Activated naive CD4-positive, alpha-beta T cell treated with anti-CD3 and anti-CD28 coated beads, Interleukin-2, amount 50 U/mL, for 24 hours (primary cell): ENCODE results near the gene ABLIM2.

Experiments
- H3K27ac Mint-ChIP-seq: one replicate; pipeline ENCODE4 v1.8.0; 2021; ENCODE audit warnings: mild to moderate bottlenecking, mixed read lengths
- H3K27me3 Mint-ChIP-seq: one replicate; pipeline ENCODE4 v1.8.0; 2021; ENCODE audit warnings: mixed read lengths
- H3K36me3 Mint-ChIP-seq: one replicate; pipeline ENCODE4 v1.8.0; 2021; ENCODE audit warnings: mixed read lengths
- H3K4me1 Mint-ChIP-seq: one replicate; pipeline ENCODE4 v1.8.0; 2021; ENCODE audit warnings: mixed read lengths
- H3K4me3 Mint-ChIP-seq: one replicate; pipeline ENCODE4 v1.8.0; 2021; ENCODE audit warnings: mild to moderate bottlenecking, mixed read lengths
- H3K9me3 Mint-ChIP-seq: one replicate; pipeline ENCODE4 v1.8.0; 2021; ENCODE audit warnings: mixed read lengths

ABLIM2 gene

GRCh38 chr4:7966281-7967062, 192.1 kb downstream of the ABLIM2 start:
- Mint-ChIP-seq H3K36me3 (no peaks in the 10 kb centered on the region), H3K27ac (no peak overlapping the region), H3K27me3 (no peaks in the 10 kb centered on the region), H3K4me3 (peak overlapping the region; percentile 16), H3K9me3 (no peaks in the 10 kb centered on the region), H3K4me1 (peaks cover 45% of the 10 kb centered on the region)

DNA sequence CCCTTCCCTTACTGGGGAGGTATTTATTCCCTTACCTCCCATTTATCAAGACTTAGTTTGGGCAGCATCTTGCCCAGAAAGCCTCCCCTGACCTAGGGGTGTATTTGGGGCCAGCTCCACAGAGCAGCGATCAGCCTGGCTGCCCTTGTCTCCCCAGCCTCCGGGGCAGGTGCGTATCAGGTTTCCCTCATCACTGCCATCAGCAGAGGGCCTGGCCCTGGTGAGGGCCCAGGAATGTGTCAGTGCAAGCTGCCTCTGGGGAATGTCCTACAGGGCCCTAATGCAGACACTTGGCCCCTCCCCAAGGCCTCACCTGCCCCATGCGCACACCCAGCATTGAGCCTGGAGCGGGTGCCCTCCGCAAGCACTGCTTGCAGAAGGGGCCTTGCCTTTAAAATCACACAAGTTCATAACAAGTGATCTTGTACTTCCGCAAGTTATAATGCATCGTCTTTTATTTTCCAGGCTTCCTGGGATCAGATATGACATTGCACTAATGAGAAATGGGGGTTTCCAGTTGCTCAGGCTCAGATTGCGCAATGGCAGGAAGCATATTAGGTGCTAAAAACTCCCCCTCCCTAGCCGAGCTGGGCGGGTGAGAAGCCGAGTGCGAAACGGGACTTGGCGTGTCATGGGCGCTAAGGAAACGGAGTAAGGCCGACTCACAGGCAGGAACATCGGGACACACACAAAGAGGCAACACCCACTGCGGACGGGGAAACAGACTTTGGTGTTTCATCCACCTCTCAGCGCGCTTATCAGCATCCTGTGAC, 193.5 kb downstream of the ABLIM2 start:
- H3K27me3 Mint-ChIP-seq = no peaks in the 10 kb centered on the region
- H3K4me1 Mint-ChIP-seq = peaks cover 41% of the 10 kb centered on the region
- no peaks in the 10 kb centered on the region for H3K36me3 Mint-ChIP-seq
- H3K27ac Mint-ChIP-seq = no peak overlapping the region
- H3K4me3 Mint-ChIP-seq = no peak overlapping the region
- H3K9me3 Mint-ChIP-seq = no peaks in the 10 kb centered on the region

- H3K27me3 Mint-ChIP-seq = no peaks in the 10 kb centered on the region
- no peak overlapping the region for H3K27ac Mint-ChIP-seq
- H3K4me1 Mint-ChIP-seq = peaks cover 35% of the 10 kb centered on the region
- H3K4me3 Mint-ChIP-seq = no peak overlapping the region
- no peaks in the 10 kb centered on the region for H3K9me3 Mint-ChIP-seq
- H3K36me3 Mint-ChIP-seq = no peaks in the 10 kb centered on the region
Measured at GRCh38 chr4:7964459-7964858, 194.2 kb downstream of the ABLIM2 start.

- peaks cover 31% of the 10 kb centered on the region for H3K4me1 Mint-ChIP-seq
- H3K27ac Mint-ChIP-seq = no peak overlapping the region
- no peaks in the 10 kb centered on the region for H3K9me3 Mint-ChIP-seq
- no peak overlapping the region for H3K4me3 Mint-ChIP-seq
- no peaks in the 10 kb centered on the region for H3K36me3 Mint-ChIP-seq
- H3K27me3 Mint-ChIP-seq = no peaks in the 10 kb centered on the region
Measured at GRCh38 chr4:7963691-7964090, 194.9 kb downstream of the ABLIM2 start.

DNA sequence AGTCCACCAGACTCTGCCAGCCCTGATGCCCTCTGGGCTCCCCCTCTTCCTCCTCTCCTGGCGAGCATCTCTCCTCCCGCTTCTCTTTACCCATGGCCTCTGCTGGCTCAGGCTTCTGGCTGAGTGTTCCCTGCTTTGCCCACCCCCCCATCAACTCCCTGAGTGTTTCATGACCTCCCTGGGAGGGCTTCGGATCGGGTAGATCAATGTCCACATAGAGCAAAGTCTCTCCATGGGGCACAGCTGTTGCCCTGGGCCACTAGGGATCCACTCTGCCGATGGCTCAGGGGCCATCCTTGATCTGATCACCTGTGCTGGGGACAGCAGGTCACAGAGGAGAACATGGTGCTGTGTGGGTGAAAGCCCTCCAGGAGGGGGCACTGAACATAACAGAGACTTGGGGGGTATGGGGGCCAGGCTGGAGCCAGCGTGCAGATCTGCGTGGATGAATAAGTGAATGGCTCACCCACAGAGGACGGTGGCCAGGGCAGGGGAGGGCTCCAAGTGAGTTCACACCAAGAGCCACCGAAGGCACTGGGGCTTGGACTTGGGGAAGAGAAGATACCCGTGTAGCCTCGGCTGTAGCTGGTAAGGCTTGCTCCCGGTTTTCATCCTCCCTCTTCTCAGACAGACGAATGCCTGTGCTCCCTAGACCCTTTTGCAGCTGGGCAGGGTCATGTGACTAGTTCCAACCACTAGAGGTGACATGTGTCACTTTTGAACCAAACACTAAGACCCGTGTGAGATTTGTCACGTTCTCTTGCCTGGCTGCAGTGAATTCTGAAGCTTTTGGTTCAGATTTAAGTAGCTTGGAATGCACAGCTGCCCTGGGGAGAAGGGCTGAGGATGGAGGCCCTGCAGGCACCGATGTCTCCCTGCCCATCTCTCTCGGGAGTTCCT, 195.8 kb downstream of the ABLIM2 start:
- Mint-ChIP-seq H3K4me3 (no peak overlapping the region), H3K27ac (no peak overlapping the region), H3K27me3 (no peaks in the 10 kb centered on the region), H3K9me3 (no peaks in the 10 kb centered on the region), H3K36me3 (no peaks in the 10 kb centered on the region), H3K4me1 (peaks cover 26% of the 10 kb centered on the region)

DNA sequence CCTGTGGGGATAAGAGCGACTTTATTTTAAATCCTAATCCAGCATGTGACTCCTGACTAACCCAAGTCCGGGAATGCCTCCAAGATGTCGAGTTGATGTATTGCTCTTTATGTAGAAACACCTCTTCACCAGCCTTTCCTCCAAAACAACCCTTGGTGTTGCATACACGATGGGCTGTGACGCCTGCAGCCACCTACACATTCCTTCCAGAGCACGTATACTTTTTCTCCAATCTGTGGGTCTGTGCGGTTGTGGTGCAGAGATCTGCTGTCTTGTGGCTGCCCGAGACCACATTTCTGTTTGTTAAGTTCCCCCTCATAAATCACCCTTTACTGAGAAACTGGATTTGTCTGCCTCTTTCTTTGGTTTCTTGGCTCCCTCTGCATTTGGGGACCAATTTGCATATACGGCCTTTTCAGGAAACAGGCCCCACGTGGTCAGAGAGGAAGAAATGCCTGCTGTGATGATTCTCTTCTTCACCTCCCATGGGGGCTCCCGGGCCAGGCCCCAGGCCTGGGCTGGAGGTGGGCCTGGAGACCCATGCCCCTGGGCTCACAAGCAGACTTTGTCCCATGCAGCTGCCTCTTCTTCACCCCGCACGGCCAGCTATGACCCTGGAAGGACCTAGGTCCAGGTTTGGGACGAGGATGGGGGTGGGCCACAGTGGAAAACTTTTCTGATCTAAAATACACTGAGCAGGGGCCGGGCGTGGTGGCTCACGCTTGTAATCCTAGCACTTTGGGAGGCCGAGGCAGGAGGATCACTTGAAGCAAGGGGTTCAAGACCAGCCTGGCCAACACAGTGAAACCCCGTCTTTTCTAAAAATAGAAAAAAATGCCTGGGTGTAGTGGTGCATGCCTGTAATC, 197.6 kb downstream of the ABLIM2 start:
- H3K27me3 Mint-ChIP-seq = no peaks in the 10 kb centered on the region
- H3K9me3 Mint-ChIP-seq = no peaks in the 10 kb centered on the region
- peaks cover 22% of the 10 kb centered on the region for H3K4me1 Mint-ChIP-seq
- peak overlapping the region; percentile 3 for H3K4me3 Mint-ChIP-seq
- no peaks in the 10 kb centered on the region for H3K36me3 Mint-ChIP-seq
- H3K27ac Mint-ChIP-seq = no peak overlapping the region

DNA sequence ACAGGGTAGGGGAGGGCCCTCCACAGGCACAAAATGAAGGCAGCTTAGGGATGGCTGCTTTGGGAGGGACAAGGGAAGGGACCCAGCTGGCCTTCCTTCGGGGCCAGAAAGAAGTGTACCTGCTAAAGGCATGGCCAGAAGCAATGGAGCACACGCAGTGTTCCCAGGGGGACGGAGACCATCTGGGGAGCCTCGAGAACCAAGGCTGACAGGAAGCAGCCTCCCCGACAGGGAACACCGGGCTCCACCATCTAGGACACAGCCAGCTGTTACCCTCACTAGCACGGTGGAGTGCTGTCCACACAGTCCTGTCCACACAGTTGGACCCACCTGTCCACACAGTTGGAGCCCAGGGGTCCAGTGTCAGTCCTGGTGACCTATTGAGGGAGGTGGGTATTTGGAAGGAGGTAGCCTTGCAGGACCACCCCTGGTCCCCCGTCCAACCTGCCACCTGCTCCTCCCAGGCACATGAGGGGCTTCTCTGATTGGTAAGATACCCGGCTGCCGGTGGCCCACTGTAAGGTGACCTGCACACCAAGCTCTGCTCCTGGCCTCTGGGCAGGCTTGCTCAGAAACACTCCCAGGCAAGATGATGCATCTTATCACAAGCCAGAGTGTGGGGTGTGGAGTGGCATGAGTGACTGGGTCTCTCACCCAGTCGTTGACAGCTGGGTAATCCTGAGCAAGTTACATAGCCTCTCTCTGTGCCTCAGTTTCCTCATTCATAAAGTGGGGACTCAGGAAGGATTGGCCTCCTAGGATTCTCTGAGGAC, 198.4 kb downstream of the ABLIM2 start:
- H3K27me3 Mint-ChIP-seq = no peaks in the 10 kb centered on the region
- H3K4me1 Mint-ChIP-seq = peaks cover 21% of the 10 kb centered on the region
- H3K4me3 Mint-ChIP-seq = no peak overlapping the region
- H3K27ac Mint-ChIP-seq = no peak overlapping the region
- H3K36me3 Mint-ChIP-seq = no peaks in the 10 kb centered on the region
- no peaks in the 10 kb centered on the region for H3K9me3 Mint-ChIP-seq

- no peaks in the 10 kb centered on the region for H3K27me3 Mint-ChIP-seq
- no peaks in the 10 kb centered on the region for H3K9me3 Mint-ChIP-seq
- no peak overlapping the region for H3K4me3 Mint-ChIP-seq
- no peaks in the 10 kb centered on the region for H3K36me3 Mint-ChIP-seq
- H3K27ac Mint-ChIP-seq = peak overlapping the region; percentile 56
- peaks cover 10% of the 10 kb centered on the region for H3K4me1 Mint-ChIP-seq
Measured at GRCh38 chr4:7959078-7959477, 199.5 kb downstream of the ABLIM2 start.

- Mint-ChIP-seq H3K9me3 (no peaks in the 10 kb centered on the region), H3K27me3 (no peaks in the 10 kb centered on the region), H3K27ac (no peak overlapping the region), H3K36me3 (peaks cover 1% of the 10 kb centered on the region), H3K4me1 (peaks cover 10% of the 10 kb centered on the region), H3K4me3 (no peak overlapping the region)
Measured at GRCh38 chr4:7956934-7957656, 201.5 kb downstream of the ABLIM2 start.

GRCh38 chr4:7956270-7956808, 202.3 kb downstream of the ABLIM2 start:
- Mint-ChIP-seq H3K36me3 (peaks cover 1% of the 10 kb centered on the region), H3K27ac (no peak overlapping the region), H3K4me3 (no peak overlapping the region), H3K4me1 (peaks cover 10% of the 10 kb centered on the region), H3K9me3 (no peaks in the 10 kb centered on the region), H3K27me3 (no peaks in the 10 kb centered on the region)

GRCh38 chr4:7955393-7955792, 203.2 kb downstream of the ABLIM2 start:
- no peak overlapping the region for H3K4me3 Mint-ChIP-seq
- H3K9me3 Mint-ChIP-seq = no peaks in the 10 kb centered on the region
- no peaks in the 10 kb centered on the region for H3K27me3 Mint-ChIP-seq
- peaks cover 1% of the 10 kb centered on the region for H3K36me3 Mint-ChIP-seq
- no peak overlapping the region for H3K27ac Mint-ChIP-seq
- peaks cover under 1% of the 10 kb centered on the region for H3K4me1 Mint-ChIP-seq

DNA sequence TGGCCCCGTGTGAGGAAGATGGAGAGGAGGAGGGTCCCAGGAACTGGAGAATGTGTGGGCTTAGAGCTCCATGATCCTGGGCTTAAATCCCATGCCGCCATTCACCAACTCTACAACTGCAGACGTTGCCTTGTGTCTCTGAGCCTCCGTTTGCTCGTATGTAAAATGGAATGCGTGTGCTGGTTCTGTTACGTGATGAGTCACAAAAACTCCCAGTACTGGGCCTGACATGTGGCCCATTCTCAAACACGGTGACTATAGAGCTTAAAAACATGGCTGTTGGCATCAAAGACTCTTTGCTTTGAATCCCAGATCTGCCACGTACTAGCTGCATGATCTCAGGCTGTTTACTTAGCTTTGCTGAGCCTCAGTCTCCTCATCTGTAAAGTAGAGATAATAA, 206.0 kb downstream of the ABLIM2 start:
- Mint-ChIP-seq H3K9me3 (no peaks in the 10 kb centered on the region), H3K4me1 (peaks cover 12% of the 10 kb centered on the region), H3K27ac (no peak overlapping the region), H3K36me3 (peaks cover 1% of the 10 kb centered on the region), H3K27me3 (peaks cover 3% of the 10 kb centered on the region), H3K4me3 (no peak overlapping the region)

DNA sequence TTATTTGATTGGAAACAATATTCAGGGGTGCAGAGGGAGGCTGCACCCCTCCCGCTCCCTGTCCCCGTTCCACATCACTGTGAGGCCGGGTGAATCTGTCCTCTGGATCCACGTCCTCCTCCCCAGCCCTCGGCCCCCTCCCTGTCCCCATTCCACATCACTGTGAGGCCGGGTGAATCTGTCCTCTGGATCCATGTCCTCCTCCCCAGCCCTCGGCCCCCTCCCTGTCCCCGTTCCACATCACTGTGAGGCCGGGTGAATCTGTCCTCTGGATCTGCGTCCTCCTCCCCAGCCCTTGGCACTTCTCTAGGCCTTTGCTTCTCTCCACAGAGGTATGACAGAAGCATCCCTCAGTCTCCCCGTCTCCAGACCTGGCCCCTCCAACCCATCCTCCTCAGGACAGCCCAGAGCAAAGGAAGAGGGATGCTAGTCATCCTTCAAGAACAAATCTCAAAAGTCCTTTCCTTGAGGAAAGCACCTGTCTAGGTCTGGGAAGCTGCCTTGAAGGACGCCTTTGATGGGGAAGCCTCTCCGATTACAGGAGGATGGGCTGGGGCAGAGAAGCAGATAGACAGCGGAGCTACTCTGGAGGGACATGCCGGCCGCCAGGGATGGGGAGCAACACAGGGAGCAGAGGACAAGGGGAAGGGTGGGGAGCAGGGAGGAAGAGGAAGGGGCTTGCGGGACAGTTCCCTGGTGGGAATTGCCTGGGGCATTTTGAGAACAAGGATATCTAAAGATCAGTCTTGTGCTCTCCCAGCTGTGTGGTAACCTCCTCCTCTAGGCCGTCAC, 208.1 kb downstream of the ABLIM2 start:
- Mint-ChIP-seq H3K36me3 (peaks cover 1% of the 10 kb centered on the region), H3K4me1 (peaks cover 12% of the 10 kb centered on the region), H3K27ac (peak overlapping the region; percentile 38), H3K27me3 (peaks cover 7% of the 10 kb centered on the region), H3K4me3 (no peak overlapping the region), H3K9me3 (no peaks in the 10 kb centered on the region)
